IMR-90 (cell line): ENCODE data around the gene EPB41L1. TPM values are rescaled to one million over a fixed set of nuclear protein-coding genes. Genes with fewer than 3 reads are reported as not detected.
A peak's percentile ranks its signal among the peaks of the same experiment; 100 is the strongest.

ENCODE experiments used
- ATAC-seq: fragments of 200-7000 bp; cut with Tn5 transposase; 2 replicates; pipeline ENCODE4 v1.9.1; 2020; ENCODE audit warnings: low read depth, mild to moderate bottlenecking, moderate library complexity
- BruUV-seq: library from RNA; stranded (reverse); fragments of 400-500 nt; replicated peaks from 2 replicates; lab custom pipeline; 2021; lab: Mats Ljungman, UMichigan
- CTCF ChIA-PET: fragments of 300-600 bp; formaldehyde crosslinking; extraction: SDS; loops from one replicate; lab custom pipeline; 2021; ENCODE audit warnings: antibody characterized with exemption; lab: Yijun Ruan, JAX
- POLR2A ChIA-PET: fragments of 300-600 bp; sonication (Branson Sonifier 250); formaldehyde crosslinking; loops from one replicate; lab custom pipeline; 2022; ENCODE audit warnings: antibody characterized with exemption; ENCODE audit not compliant: unreplicated experiment; lab: Charles Lee
- DNase-seq: peaks from one replicate; pipeline ENCODE4 v3.0.0; 2013
- H2AFZ ChIP-seq: replicated peaks from 2 replicates; pipeline ENCODE3; 2013; ENCODE audit warnings: low read length, mild to moderate bottlenecking; ENCODE audit not compliant: poor library complexity
- H2AK5ac ChIP-seq: 2 replicates; pipeline ENCODE4 v1.6.1; 2013; ENCODE audit warnings: low read depth, low read length, inconsistent platforms
- H2AK9ac ChIP-seq: replicated peaks from 2 replicates; pipeline ENCODE3; 2013; ENCODE audit warnings: mild to moderate bottlenecking, low read depth, low read length, moderate library complexity; ENCODE audit not compliant: poor library complexity
- H2BK120ac ChIP-seq: 2 replicates; pipeline ENCODE4 v1.6.1; 2013; ENCODE audit warnings: low read depth, low read length, inconsistent platforms
- H2BK15ac ChIP-seq: 3 replicates; pipeline ENCODE4 v1.6.1; 2013; ENCODE audit warnings: low read depth, low read length, inconsistent platforms
- H2BK20ac ChIP-seq: 2 replicates; pipeline ENCODE4 v1.6.1; 2013; ENCODE audit warnings: low read depth, mild to moderate bottlenecking, inconsistent platforms, low read length, moderate library complexity
- H2BK5ac ChIP-seq: 2 replicates; pipeline ENCODE4 v1.6.1; 2013; ENCODE audit warnings: mild to moderate bottlenecking, low read depth, low read length, inconsistent platforms; ENCODE audit not compliant: poor library complexity, severe bottlenecking
- H3K14ac ChIP-seq: replicated peaks from 2 replicates; pipeline ENCODE4 v1.6.1; 2013; ENCODE audit warnings: low read depth, low read length, inconsistent platforms
- H3K18ac ChIP-seq: 2 replicates; pipeline ENCODE4 v1.6.1; 2013; ENCODE audit warnings: low read depth, low read length, control low read depth
- H3K23ac ChIP-seq: 2 replicates; pipeline ENCODE4 v1.6.1; 2013; ENCODE audit warnings: low read depth, low read length, inconsistent platforms
- H3K27ac ChIP-seq: 2 replicates; pipeline ENCODE4 v1.5.1; 2013; ENCODE audit warnings: mild to moderate bottlenecking, control low read depth, low read length; ENCODE audit not compliant: insufficient read depth
- H3K27me3 ChIP-seq: 2 replicates; pipeline ENCODE4 v1.6.1; 2013; ENCODE audit warnings: low read length; ENCODE audit not compliant: control insufficient read depth, insufficient read depth
- H3K36me3 ChIP-seq: 2 replicates; pipeline ENCODE4 v1.6.1; 2013; ENCODE audit warnings: low read length, mixed read lengths; ENCODE audit not compliant: control insufficient read depth, insufficient read depth
- H3K4ac ChIP-seq: 2 replicates; pipeline ENCODE4 v1.6.1; 2013; ENCODE audit warnings: low read depth, low read length, inconsistent platforms
- H3K4me1 ChIP-seq: 2 replicates; pipeline ENCODE4 v1.6.1; 2013; ENCODE audit warnings: low read length, mixed read lengths; ENCODE audit not compliant: control insufficient read depth, insufficient read depth
- H3K4me2 ChIP-seq: 2 replicates; pipeline ENCODE4 v1.6.1; 2013; ENCODE audit warnings: low read depth, mild to moderate bottlenecking, control low read depth, low read length, moderate library complexity
- H3K4me3 ChIP-seq: 2 replicates; pipeline ENCODE4 v1.5.1; 2013; ENCODE audit warnings: low read depth, mild to moderate bottlenecking, control low read depth, low read length, moderate library complexity; ENCODE audit not compliant: insufficient read depth
- H3K56ac ChIP-seq: 2 replicates; pipeline ENCODE4 v1.6.1; 2013; ENCODE audit warnings: low read length, inconsistent platforms; ENCODE audit not compliant: insufficient read depth; ENCODE audit errors: extremely low read depth
- H3K79me1 ChIP-seq, 2 experiments: 2 replicates each; pipeline ENCODE4 v1.6.1; 2013; ENCODE audit warnings: low read length in 2 of 2, inconsistent platforms in 1 of 2, low read depth in 1 of 2
- H3K9ac ChIP-seq: 2 replicates; pipeline ENCODE4 v1.6.1; 2013; ENCODE audit warnings: low read depth, low read length, control low read depth
- H3K9me1 ChIP-seq: 2 replicates; pipeline ENCODE4 v1.6.1; 2013; ENCODE audit warnings: low read length, inconsistent platforms; ENCODE audit not compliant: insufficient read depth
- H3K9me3 ChIP-seq: 2 replicates; pipeline ENCODE4 v1.6.1; 2013; ENCODE audit warnings: low read length; ENCODE audit not compliant: control insufficient read depth, insufficient read depth
- H4K20me1 ChIP-seq: 2 replicates; pipeline ENCODE4 v1.6.1; 2013; ENCODE audit warnings: low read length, inconsistent platforms; ENCODE audit not compliant: insufficient read depth
- H4K5ac ChIP-seq: 2 replicates; pipeline ENCODE4 v1.6.1; 2013; ENCODE audit warnings: mild to moderate bottlenecking, low read depth, low read length, control low read depth
- H4K8ac ChIP-seq, 2 experiments: 2 replicates each; pipeline ENCODE4 v1.6.1; 2013; ENCODE audit warnings: low read depth in 2 of 2, low read length in 2 of 2, control low read depth in 1 of 2, inconsistent platforms in 1 of 2
- H4K91ac ChIP-seq: 2 replicates; pipeline ENCODE4 v1.6.1; 2013; ENCODE audit warnings: low read depth, low read length, inconsistent platforms; ENCODE audit not compliant: insufficient read depth
- CEBPB ChIP-seq: IDR thresholded peaks from 2 replicates; pipeline ENCODE4 v1.6.1; 2012; ENCODE audit warnings: low read depth, low read length, improper control_type of control experiment
- MAFK ChIP-seq: IDR thresholded peaks from 2 replicates; pipeline ENCODE4 v1.6.1; 2012; ENCODE audit warnings: low read depth, low read length, improper control_type of control experiment
- NFE2L2 ChIP-seq: fragments of 150-350 bp; IDR thresholded peaks from 2 replicates; pipeline ENCODE4 v1.6.1; 2016; ENCODE audit warnings: low read depth, mild to moderate bottlenecking, low read length
- RCOR1 ChIP-seq: IDR thresholded peaks from 2 replicates; pipeline ENCODE4 v1.6.1; 2012; ENCODE audit warnings: mild to moderate bottlenecking, low read length, improper control_type of control experiment; ENCODE audit not compliant: insufficient replicate concordance
- WGBS, 2 experiments: methylation state at CpG; one replicate each; pipeline versions ENCODE4 v1.1.5 to v1.1.7; 2013; ENCODE audit warnings: missing lambda C conversion rate in 2 of 2; ENCODE audit not compliant: insufficient read length in 1 of 2; ENCODE audit errors: extremely low coverage in 2 of 2; 5-methylcytosine and 5-hydroxymethylcytosine counted together
- dilution Hi-C: fragments of 300-500 bp; cut with HindIII; formaldehyde crosslinking; loops from one replicate; pipeline ENCODE4 v1.14.3; 2018; ENCODE audit warnings: low sequenced_read_pairs; ENCODE audit not compliant: unreplicated experiment
- in situ Hi-C: fragments of 300-500 bp; cut with MboI; formaldehyde crosslinking; loops from 3 replicates; pipeline ENCODE4 v1.14.3; 2019; ENCODE audit warnings: low sequenced_read_pairs, inconsistent platforms, mixed read lengths
- intact Hi-C: fragments of 100-400 bp; cut with micrococcal nuclease; formaldehyde crosslinking; loops from 2 replicates; pipeline ENCODE4 v1.10.0; 2022
- polyA plus RNA-seq, 3 experiments: library from polyadenylated mRNA; depleted of rRNA; stranded (reverse); fragments of >200 nt; gene quantifications; 2 replicates each; pipeline ENCODE4 v1.2.3, GENCODE V29; 2012; ENCODE audit warnings: low replicate concordance in 1 of 3
- total RNA-seq: library from RNA; depleted of rRNA; stranded (reverse); fragments of >200 nt; gene quantifications from 2 replicates; pipeline ENCODE4 v1.2.3, GENCODE V29; 2012

EPB41L1 gene
- total and polyA plus RNA-seq, 2 of the 4 experiments (the other 2 are of a cell fraction): 12.5 to 33.7 TPM

DNA sequence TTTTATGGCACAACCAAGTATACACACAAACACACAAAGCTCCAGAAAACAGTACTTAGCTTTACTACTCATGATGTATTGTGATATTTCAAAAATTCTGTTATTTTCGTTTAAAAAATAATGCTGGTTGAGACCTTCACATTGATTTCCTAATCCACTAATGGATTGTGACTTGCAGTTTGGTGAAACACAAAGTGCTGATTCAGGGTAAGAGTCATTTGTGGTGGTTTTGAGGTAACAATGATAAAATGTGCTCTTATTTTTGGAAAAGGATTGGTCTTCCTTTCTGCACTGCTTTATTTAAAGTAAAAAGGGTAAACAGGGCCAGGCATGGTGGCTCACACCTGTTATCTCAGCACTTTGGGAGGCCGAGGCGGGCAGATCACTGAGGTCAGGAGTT is 83.6 kb downstream of the EPB41L1 start:
- Histone ChIP-seq H4K5ac (no peak overlapping the region), H2AK5ac (no peak overlapping the region), H4K91ac (no peak overlapping the region), H3K9me3 (no peaks in the 10 kb centered on the region), H3K27me3 (no peaks in the 10 kb centered on the region), H2BK5ac (no peak overlapping the region), H3K27ac (no peak overlapping the region), H3K23ac (no peak overlapping the region), H3K36me3 (peaks cover 15% of the 10 kb centered on the region), H2BK120ac (no peak overlapping the region), H3K4me3 (no peak overlapping the region), H3K14ac (no peak overlapping the region), H3K79me1 (peaks cover 14 to 45% of the 10 kb centered on the region in 2 experiments), H3K4me1 (peaks cover 7% of the 10 kb centered on the region), H3K56ac (no peak overlapping the region), H4K20me1 (peaks cover 12% of the 10 kb centered on the region; the same call in 1 of the 2 replicates), H4K8ac (no peak overlapping the region), H2AFZ (no peak overlapping the region), H3K18ac (no peak overlapping the region), H2BK20ac (no peak overlapping the region), H2BK15ac (no peak overlapping the region), H3K9me1 (0 out of 2 replicates have a peak, but pooled peaks cover 7% of the 10 kb centered on the region), H3K9ac (no peak overlapping the region), H2AK9ac (no peak overlapping the region), H3K4me2 (no peak overlapping the region), H3K4ac (no peak overlapping the region)
- DNase-seq: no peak
- ChIA-PET CTCF (interaction anchor here (0.6 to 2.2 kb wide), 2 partner anchors 36 to 354 kb away, joined by 4 to 5 read pairs; no protein-coding TSS in a partner anchor), POLR2A (interaction anchor here (1.0 kb wide), 1 partner anchor 8 kb away, joined by 3 read pairs; no protein-coding TSS in a partner anchor)
- TF ChIP-seq MAFK (peak; percentile 55), NFE2L2 (no peak), CEBPB (no peak), RCOR1 (no peak)
- 90% methylated on average over 2 of the region's 3 CpGs; no CpG with 5 or more reads in 1 of the 2 experiments for WGBS, 2 experiments
- dilution Hi-C loops (no loop called here), intact Hi-C loops (no loop called here), in situ Hi-C loops (no loop called here)
- BruUV-seq: no TSS peak
- no peak for ATAC-seq
